Stomach (tissue), 9 donors: ENCODE data around the gene RPN2. TPM values are rescaled to one million over a fixed set of nuclear protein-coding genes. Genes with fewer than 3 reads are reported as not detected.

Experiments
- DNase-seq, 2 donors: peaks; one replicate each; pipeline versions ENCODE4 v3.0.0 to v3.0.0-alpha.2; 2013 to 2019
- H3K27ac ChIP-seq, 5 donors: fragments of 200-600 bp in 4 of 5; sonication (generic) in 4 of 5; one replicate each; pipeline ENCODE4 v1.5.1; 2013 to 2019; ENCODE audit warnings: mild to moderate bottlenecking in 1 of 5, moderate library complexity in 1 of 5
- H3K27me3 ChIP-seq, 3 donors: fragments of 200-600 bp; sonication (generic); one replicate each; pipeline ENCODE4 v1.5.1; 2017 to 2019; ENCODE audit warnings: mixed run types in 1 of 3
- H3K36me3 ChIP-seq, 4 donors: fragments of 200-600 bp; sonication (generic); 1 replicate in 3 of 4; 2 replicates in 1 of 4; pipeline ENCODE4 v1.5.1; 2016 to 2019
- H3K4me1 ChIP-seq, 4 donors: fragments of 200-600 bp; sonication (generic); one replicate each; pipeline ENCODE4 v1.5.1; 2016 to 2019
- H3K4me3 ChIP-seq, 4 donors: fragments of 200-600 bp; sonication (generic) in 3 of 4; one replicate each; pipeline ENCODE4 v1.5.1; 2016 to 2019; ENCODE audit warnings: mild to moderate bottlenecking in 1 of 4
- H3K9me3 ChIP-seq, 4 donors: fragments of 200-600 bp; sonication (generic); one replicate each; pipeline ENCODE4 v1.5.1; 2016 to 2019
- EP300 ChIP-seq: sonication (generic); formaldehyde crosslinking; IDR thresholded peaks from one replicate; pipeline ENCODE4 v1.6.1; 2017; ENCODE audit warnings: antibody characterized with exemption
- POLR2A ChIP-seq, 4 donors: fragments of 450-650 bp; IDR thresholded peaks; one replicate each; pipeline ENCODE4 v1.6.1; 2016; ENCODE audit warnings: antibody characterized with exemption in 4 of 4, control low read depth in 2 of 4, mild to moderate bottlenecking in 1 of 4, moderate library complexity in 1 of 4
- POLR2AphosphoS5 ChIP-seq, 3 donors: sonication (generic); formaldehyde crosslinking; IDR thresholded peaks; one replicate each; pipeline ENCODE4 v1.6.1; 2016; ENCODE audit warnings: antibody characterized with exemption in 3 of 3
- WGBS, 5 donors: extraction: QIAGEN DNeasy Blood & Tissue Kit in 3 of 5; methylation state at CpG; one replicate each; pipeline versions ENCODE4 v1.1.5 to v1.1.7; 2013 to 2018; 5-methylcytosine and 5-hydroxymethylcytosine counted together
- intact Hi-C: fragments of 100-400 bp; cut with DNase I; formaldehyde crosslinking; loops from one replicate; pipeline ENCODE4 v1.15.1; 2023; ENCODE audit warnings: low total_unique reads
- polyA plus RNA-seq, 3 donors: library from polyadenylated mRNA; stranded (reverse); fragments of 200-250 nt; gene quantifications; one replicate each; pipeline ENCODE4 v1.2.3, GENCODE V29; 2013
- total RNA-seq, 5 donors: library from RNA; depleted of rRNA; stranded (reverse); fragments of >200 nt; gene quantifications; one replicate each; pipeline versions ENCODE4 v1.1.0 to v1.2.3, GENCODE V29; 2014 to 2016
- TF ChIP-seq, protein P1 (sequence below), 7 experiments: fragments of 450-650 bp in 4 of 7; fragments of 200-600 bp in 3 of 7; sonication (generic) in 3 of 7; IDR thresholded peaks; one replicate each; pipeline ENCODE4 v1.5.1; 2016 to 2019; ENCODE audit warnings: antibody characterized with exemption in 7 of 7, control low read depth in 2 of 7, mild to moderate bottlenecking in 1 of 7
- donor health status: healthy with polysubstance abuse.
- donor health status: Bipolar disorder and iron deficiency.
- donor health status: healthy.

The RPN2 gene
- total and polyA plus RNA-seq, 8 donors = 32.5 to 163 (median 85.3) TPM

DNA sequence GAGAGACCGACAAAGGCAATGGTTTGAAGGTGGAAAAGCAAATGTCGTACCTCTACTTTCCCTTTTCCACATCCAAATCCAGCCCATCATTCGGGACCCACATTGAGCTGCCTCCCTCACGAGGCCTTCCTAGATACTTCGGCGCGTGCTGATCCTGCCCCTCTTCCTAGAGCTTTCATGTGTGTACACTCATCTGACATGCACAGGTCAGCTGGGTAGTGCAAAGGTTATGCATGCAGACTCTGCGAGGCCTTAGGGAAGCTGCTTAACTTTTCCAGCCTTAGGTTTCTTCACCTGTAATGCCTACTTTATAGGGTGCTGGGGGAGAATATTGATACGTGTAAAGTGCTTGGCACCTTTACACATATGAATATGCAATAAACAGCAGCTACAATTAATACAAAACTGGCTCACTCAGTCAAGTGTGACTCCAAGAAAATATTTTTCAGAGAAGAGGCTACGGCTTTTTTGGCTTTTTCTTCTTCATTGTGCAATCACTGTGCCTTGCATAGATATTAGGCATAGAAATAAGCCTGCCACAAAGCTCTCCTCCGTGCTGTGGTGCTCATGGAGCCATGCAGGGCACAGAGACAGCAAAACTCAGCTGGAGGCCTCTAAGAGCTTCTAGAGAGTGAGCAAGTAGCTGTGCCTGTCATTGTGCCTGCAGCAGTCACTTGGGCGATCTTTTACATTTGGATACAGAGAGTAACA is 106.7 kb downstream of the RPN2 start:
- no peak for TF ChIP-seq EP300
- TF ChIP-seq, protein P1, sequence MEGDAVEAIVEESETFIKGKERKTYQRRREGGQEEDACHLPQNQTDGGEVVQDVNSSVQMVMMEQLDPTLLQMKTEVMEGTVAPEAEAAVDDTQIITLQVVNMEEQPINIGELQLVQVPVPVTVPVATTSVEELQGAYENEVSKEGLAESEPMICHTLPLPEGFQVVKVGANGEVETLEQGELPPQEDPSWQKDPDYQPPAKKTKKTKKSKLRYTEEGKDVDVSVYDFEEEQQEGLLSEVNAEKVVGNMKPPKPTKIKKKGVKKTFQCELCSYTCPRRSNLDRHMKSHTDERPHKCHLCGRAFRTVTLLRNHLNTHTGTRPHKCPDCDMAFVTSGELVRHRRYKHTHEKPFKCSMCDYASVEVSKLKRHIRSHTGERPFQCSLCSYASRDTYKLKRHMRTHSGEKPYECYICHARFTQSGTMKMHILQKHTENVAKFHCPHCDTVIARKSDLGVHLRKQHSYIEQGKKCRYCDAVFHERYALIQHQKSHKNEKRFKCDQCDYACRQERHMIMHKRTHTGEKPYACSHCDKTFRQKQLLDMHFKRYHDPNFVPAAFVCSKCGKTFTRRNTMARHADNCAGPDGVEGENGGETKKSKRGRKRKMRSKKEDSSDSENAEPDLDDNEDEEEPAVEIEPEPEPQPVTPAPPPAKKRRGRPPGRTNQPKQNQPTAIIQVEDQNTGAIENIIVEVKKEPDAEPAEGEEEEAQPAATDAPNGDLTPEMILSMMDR (IDR thresholded peaks at IDR 0.05) = no peak
- no peak for TF ChIP-seq POLR2AphosphoS5 (IDR thresholded peaks at IDR 0.05)
- no peak for TF ChIP-seq POLR2A (IDR thresholded peaks at IDR 0.05)
- no peak overlapping the region for H3K27ac ChIP-seq
- H3K27me3 ChIP-seq = no peaks in the 10 kb centered on the region
- peaks cover 13 to 19% (median 15%) of the 10 kb centered on the region in 4 donors for H3K4me1 ChIP-seq
- intact Hi-C loops = no loop called here
- no peak for DNase-seq
- H3K4me3 ChIP-seq = no peak overlapping the region
- no peaks in the 10 kb centered on the region for H3K9me3 ChIP-seq
- WGBS, 5 donors = 70 to 80% (median 76%) methylated on average over 12 of the region's 12 CpGs
- H3K36me3 ChIP-seq = no peaks in the 10 kb centered on the region

DNA sequence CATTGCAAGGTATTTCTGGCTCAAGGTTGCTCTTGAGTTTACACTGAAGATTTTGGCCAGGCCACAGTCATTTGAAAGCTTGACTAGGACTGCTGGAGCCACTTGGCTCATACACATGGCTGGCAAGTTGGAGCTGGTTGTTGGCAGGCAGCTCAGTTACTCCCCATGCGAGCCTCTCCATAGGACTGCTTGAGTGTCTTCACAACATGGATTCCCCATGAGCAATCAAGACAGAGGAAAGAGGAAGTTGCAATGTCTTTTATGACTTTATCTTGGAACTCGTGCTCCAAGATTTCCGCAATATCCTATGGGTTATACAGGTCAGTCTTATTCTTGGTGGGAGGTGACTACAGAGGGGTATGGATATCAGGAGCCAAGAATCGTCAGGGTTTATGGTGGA is 109.0 kb downstream of the RPN2 start:
- Histone ChIP-seq H3K9me3 (no peaks in the 10 kb centered on the region), H3K4me1 (peaks cover 20 to 37% (median 31%) of the 10 kb centered on the region in 4 donors), H3K4me3 (no peak overlapping the region), H3K27me3 (no peaks in the 10 kb centered on the region), H3K27ac (no peak overlapping the region), H3K36me3 (peaks cover 0 to 13% (median 7%) of the 10 kb centered on the region in 4 donors)
- TF ChIP-seq POLR2AphosphoS5 (IDR thresholded peaks at IDR 0.05) = no peak
- TF ChIP-seq POLR2A (IDR thresholded peaks at IDR 0.05) = no peak
- no peak for TF ChIP-seq EP300
- TF ChIP-seq, protein P1 (IDR thresholded peaks at IDR 0.05) = no peak
- 76 to 83% (median 78%) methylated on average over 4 of the region's 4 CpGs for WGBS, 5 donors
- intact Hi-C loops = no loop called here
- DNase-seq = no peak

DNA sequence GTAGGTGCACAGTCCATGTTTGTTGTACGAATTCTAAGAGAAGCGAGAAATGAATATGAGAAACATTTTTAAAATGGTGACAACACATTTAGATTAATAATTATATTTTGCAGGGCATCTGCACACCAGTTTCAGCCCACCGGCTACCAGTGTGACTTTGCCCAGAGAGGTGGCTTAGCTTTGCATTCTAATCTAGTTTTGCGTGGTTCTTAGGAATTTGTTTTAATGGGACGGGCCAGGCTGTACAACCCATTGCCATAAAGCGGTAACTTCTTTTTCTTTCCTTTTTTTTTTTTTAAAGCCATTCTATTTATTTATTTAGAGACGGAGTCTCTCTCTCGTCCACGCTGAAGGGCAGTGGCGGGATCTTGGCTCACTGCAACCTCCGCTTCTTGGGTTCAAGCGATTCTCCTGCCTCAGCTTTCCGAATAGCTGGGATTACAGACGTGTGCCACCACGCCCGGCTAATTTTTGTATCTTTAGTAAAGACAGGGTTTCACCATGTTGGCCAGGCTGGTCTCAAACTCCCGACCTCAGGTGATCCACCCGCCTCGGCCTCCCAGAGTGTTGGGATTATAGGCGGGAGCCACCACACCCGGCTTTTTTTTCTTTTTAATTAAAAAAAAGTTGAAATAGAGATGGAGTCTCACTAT is 111.2 kb downstream of the RPN2 start:
- DNase-seq = no peak
- Histone ChIP-seq H3K9me3 (no peaks in the 10 kb centered on the region), H3K27me3 (no peaks in the 10 kb centered on the region), H3K36me3 (peaks cover 0 to 18% (median 13%) of the 10 kb centered on the region in 4 donors), H3K27ac (peak overlapping the region; percentile 88 to 96 (median 93)), H3K4me3 (peak overlapping the region; percentile 69 to 87 (median 76)), H3K4me1 (peaks cover 34 to 59% (median 47%) of the 10 kb centered on the region in 4 donors)
- no peak for TF ChIP-seq POLR2A (IDR thresholded peaks at IDR 0.05)
- intact Hi-C loops = no loop called here
- WGBS, 5 donors = 33 to 55% (median 37%) methylated on average over 21 of the region's 21 CpGs

Other genes starting within 250 kb of the RPN2 start
- 100 to 1,000 TPM in 3 of 5 donors, 10 to 100 TPM in 2; 84.9 to 151 (median 111) TPM for gene SAMHD1, start 227.6 kb upstream of the RPN2 start, total RNA-seq
- gene SAMHD1, start 227.6 kb upstream of the RPN2 start, polyA plus RNA-seq = 10 to 100 TPM; 38.7 to 64.4 (median 57.6) TPM
- gene RBL1, start 83.3 kb upstream of the RPN2 start, total RNA-seq = 10 to 100 TPM in 1 of 5 donors, 1 to 10 TPM in 4; 1.8 to 13.0 (median 6.2) TPM
- 1 to 10 TPM; 1.5 to 2.0 (median 2.0) TPM for gene RBL1, start 83.3 kb upstream of the RPN2 start, polyA plus RNA-seq
- 1 to 10 TPM in 2 of 5 donors, under 1 TPM in 2, not detected in 1; 0.43 to 6.4 (median 2.8) TPM for gene MROH8, start 218 bp downstream of the RPN2 start, total RNA-seq
- gene MROH8, start 218 bp downstream of the RPN2 start, polyA plus RNA-seq = 1 to 10 TPM; 1.4 to 3.5 (median 1.8) TPM
- not detected for gene GHRH, start 82.5 kb downstream of the RPN2 start, total RNA-seq
- gene GHRH, start 82.5 kb downstream of the RPN2 start, polyA plus RNA-seq = not detected
- 10 to 100 TPM in 3 of 5 donors, 1 to 10 TPM in 2; 2.3 to 27.5 (median 15.2) TPM for gene MANBAL, start 110.3 kb downstream of the RPN2 start, total RNA-seq
- 10 to 100 TPM; 43.5 to 57.7 (median 57.5) TPM for gene MANBAL, start 110.3 kb downstream of the RPN2 start, polyA plus RNA-seq
- gene SRC, start 166.8 kb downstream of the RPN2 start, total RNA-seq = 100 to 1,000 TPM in 1 of 5 donors, 10 to 100 TPM in 4; 31.6 to 471 (median 69.8) TPM
- gene SRC, start 166.8 kb downstream of the RPN2 start, polyA plus RNA-seq = 10 to 100 TPM; 40.7 to 47.4 (median 47.2) TPM